ENCODE measurements around the gene ALDH3B2.

DNA sequence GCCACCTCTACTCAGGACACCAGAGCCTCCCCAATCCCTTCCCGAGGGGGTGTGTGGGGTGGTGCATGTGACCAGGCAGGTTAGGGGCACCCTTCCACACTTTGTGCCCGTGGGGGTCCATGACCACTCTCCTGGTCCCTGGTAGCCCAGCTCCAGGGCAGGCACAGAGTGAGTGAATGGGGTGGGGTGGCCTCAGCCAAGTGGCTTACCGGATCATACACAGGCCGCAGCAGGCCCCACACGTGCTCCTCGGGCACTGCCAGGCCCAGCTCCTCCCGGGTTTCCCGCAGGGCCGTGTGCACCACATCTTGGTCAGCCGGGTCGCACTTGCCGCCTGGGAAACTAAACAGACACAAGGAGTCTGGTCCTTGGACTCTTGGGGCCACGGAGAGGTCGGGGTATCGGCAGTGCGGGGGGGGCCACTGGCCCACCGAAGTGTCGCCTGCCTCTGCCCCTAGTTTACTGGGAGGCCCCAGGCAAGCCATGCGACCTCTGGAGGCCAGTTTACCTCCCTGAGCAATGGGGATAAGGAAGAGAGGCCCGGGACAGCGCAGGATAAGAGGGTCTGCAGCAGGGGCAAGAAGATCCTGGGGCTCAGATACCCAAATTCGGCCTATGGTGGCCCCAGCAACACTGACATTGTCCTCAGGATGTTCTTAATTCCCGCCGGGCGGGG is 45.6 kb downstream of the ALDH3B2 start:
- TF ChIP-seq, protein P1, sequence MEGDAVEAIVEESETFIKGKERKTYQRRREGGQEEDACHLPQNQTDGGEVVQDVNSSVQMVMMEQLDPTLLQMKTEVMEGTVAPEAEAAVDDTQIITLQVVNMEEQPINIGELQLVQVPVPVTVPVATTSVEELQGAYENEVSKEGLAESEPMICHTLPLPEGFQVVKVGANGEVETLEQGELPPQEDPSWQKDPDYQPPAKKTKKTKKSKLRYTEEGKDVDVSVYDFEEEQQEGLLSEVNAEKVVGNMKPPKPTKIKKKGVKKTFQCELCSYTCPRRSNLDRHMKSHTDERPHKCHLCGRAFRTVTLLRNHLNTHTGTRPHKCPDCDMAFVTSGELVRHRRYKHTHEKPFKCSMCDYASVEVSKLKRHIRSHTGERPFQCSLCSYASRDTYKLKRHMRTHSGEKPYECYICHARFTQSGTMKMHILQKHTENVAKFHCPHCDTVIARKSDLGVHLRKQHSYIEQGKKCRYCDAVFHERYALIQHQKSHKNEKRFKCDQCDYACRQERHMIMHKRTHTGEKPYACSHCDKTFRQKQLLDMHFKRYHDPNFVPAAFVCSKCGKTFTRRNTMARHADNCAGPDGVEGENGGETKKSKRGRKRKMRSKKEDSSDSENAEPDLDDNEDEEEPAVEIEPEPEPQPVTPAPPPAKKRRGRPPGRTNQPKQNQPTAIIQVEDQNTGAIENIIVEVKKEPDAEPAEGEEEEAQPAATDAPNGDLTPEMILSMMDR (conservative IDR thresholded peaks at IDR 0.05; ENCODE audit: low read length), result no peak; the same call in 1 of the 2 replicates
- no peak for TF ChIP-seq EZH2phosphoT487 (IDR thresholded peaks at IDR 0.05; ENCODE audit: borderline replicate concordance)
